Dedifferentiated amniotic fluid mesenchymal stem cell (primary cell): ENCODE measurements around the gene MCM9.
A peak's percentile ranks its signal among the peaks of the same experiment; 100 is the strongest.
"Not testable (repeated sequence)": the region's sequence is repeated elsewhere in the genome, so short reads cannot be mapped to it uniquely, and the experiment has no call there.

Experiments
- DNase-seq: peaks from one replicate; pipeline ENCODE4 v3.0.0-alpha.2; 2016; ENCODE audit errors: extremely low spot score

MCM9 gene

DNA sequence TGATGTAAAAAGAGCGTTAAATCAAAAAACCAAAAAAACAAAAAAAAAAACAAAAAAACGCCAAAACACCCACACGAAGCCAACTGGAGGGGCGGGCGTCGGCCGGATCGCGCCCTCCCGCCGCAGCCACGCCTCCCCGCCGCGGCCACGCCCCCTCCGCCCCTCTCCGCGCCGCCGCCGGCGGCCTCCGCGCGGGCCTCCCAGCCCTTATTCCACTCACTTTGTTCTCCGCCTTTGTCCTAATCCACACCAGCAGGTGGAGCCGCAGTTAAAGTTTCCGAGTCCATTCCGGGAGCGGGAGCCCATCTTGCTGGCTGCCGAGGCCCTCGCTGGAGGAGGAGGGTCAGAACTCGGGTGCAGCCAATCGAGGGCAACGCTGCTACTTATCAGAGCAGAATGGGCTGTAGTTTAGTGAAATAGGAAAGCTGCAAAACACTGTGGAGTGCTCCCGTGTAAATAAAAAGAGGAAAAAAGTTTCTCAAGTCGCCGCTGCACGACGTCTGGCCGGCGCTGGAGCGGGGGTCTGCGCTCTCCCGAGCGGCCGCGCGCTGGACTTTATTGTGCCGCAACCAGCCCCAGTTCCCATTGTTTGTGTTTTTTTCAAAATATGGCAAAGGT is 41.0 kb downstream of the MCM9 start, which contains the start of gene ASF1A:
ASF1A (plus strand) TSS at position 346 of the 618 bp plus-strand sequence; CDS start at position 608, 262 bp downstream.
- DNase-seq: peak; percentile 99

GRCh38 chr6:118893064-118893806 is 41.7 kb downstream of the MCM9 start:
- peak; percentile 49 for DNase-seq

- no peak for DNase-seq
These were observed 42.5 kb downstream of the MCM9 start for GRCh38 chr6:118892355-118892991.

DNA sequence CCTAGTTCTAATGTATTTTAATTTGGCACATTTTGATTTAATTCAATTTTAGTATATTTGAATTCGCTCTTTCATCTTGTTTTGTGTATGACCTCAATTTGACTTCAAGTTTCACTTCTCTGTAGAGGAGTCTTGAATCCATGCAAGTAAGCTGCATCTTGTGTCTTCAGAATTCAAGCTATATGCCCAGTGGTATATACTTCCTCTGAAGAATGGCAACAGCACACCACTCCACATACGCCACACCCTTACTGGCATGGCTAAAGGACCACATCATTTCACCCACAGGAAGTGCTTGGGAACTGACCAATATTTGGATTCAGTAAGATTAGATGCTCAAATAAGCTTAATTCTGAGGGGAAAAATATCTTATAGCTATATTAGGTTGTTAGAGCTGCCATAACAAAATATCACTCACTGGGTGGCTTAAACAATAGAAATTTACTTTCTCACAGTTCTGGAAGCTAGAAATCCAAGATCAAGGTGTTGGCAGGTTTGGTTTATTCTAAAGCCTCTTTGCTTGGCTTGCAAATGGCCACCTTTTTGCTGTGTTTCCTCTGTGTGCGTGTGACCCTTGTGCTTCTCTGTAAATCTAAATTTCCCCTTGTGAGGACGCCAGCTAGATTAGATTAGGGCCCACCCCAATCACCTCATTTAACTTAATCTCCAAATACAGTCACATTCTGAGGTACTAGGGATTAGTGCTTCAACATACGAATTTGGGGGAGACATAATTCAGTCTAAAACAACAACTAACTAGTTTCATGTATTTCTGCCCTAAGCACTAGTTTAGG is 43.8 kb downstream of the MCM9 start:
- DNase-seq: no peak

- no peak for DNase-seq
These were observed 45.8 kb downstream of the MCM9 start for GRCh38 chr6:118889163-118889562.

DNA sequence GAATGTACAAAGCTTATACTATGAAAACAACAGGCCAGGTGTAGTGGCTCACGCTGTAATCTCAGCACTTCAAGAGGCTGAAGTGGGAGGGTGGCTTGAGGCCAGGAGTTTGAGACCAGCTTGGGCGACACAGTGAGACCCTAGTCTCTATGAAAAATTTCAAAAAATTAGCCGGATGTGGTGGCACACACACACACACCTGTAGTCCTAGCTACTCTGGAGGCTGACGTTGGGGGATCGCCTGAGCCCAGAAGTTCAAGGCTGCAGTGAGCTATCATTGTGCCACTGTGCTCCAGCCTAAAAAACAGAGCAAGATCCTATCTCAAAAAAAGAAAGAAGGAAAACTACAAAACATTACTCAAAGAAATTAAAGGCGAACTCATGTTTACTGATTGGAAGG is 48.3 kb downstream of the MCM9 start:
- DNase-seq: no peak

GRCh38 chr6:118882314-118882905 is 52.5 kb downstream of the MCM9 start:
- no peak for DNase-seq

DNA sequence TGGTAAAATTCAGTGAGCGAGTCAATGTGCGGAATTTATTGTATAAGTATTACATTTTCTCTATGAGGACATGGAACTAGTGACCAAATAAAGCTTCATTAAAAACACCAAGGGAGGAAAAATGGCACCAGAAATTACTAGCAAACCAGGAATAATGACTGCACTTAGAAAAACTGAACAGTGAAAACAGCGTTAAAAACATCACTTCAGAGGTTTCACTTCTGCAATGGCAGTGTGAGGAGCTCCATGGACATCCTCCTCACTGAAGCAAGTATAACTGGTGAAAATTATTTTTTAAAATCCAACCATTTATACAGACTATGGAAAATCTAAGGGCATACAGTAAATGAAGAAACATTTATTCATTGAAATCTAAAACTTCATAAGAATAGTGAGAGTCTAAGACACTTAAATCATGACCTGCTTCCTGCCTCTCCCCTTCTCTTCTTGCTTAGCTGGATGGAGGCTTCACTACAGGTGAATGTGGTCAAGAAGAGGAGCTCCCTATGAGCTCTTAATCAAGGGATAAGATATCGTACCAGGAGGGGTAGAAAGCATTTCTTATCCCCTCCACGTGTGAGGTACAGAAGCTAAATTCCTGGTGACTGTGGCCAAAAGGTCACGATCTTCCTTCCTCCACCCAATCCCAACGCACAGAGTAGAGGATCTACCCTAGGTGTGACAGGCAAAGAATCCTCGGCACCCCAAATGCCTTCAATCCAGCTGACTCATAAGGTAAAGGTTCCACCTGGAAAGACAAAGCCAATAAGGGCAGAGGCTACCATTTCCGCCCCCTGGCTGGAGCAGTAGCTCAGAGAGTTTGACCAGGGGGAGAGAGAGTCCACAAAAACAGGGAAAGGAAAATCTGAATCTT is 53.3 kb downstream of the MCM9 start:
- no peak for DNase-seq

- no peak for DNase-seq
These were observed 57.2 kb downstream of the MCM9 start for GRCh38 chr6:118877806-118878205.

- DNase-seq: peak; percentile 65
These were observed 58.1 kb downstream of the MCM9 start for GRCh38 chr6:118876814-118877213.

DNA sequence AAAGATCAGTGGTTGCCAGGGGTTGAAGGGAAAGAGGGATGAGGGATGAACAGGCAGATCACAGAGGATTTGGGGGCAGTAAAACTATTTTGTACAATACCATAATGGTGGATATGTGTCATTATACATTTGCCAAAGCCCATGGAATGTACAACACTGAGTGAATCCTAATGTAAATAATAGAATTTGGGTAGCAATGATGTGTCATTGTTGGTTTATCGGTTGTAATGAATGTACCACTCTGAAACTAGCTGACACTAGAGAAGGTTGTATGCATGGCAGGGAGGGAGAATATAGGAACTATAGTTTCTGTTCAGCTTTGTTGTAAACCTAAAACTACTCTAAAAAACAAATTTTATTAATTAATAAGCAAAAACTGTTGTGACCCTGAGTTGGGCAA is 58.8 kb downstream of the MCM9 start:
- peak; percentile 37 for DNase-seq

GRCh38 chr6:118875672-118876071 is 59.3 kb downstream of the MCM9 start:
- no peak for DNase-seq

DNA sequence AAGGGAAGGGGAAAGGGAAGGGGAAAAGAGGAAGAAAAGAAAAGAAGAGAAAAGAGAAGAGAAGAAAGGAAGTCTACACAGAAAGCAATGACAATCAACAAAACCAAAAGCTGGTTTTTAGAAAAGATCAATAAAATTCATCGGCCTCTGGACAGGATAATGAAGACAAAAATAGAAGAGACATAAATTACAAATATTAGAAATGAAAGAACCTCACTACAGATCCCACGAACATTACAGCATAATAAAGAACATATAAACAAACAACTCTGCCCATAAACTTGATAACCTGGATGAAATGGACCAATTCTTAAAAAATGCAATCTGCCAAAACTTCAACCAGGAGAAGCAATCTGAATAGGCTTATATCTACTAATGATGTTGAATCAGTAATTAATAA is 61.7 kb downstream of the MCM9 start:
- no peak for DNase-seq

- no peak for DNase-seq
These were observed 62.2 kb downstream of the MCM9 start for GRCh38 chr6:118872726-118873125.

DNA sequence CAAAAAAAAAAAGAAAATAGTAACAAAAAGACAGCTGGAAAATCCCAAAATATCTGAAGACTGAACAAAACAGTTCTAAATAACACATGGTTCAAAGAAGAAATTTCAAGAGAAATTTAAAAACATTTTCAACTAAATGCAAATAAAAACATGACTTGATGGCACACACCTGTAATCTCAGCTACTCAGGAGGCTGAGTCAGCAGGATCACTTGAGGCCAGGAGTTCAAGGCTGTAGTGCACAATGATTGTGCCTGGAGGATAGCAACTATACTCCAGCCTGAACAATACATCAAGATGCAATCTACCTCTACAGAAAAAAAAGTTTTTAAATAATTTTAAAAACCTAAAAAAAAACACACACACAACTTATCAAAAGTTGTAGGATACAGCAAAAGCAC is 62.6 kb downstream of the MCM9 start:
- no peak for DNase-seq

DNA sequence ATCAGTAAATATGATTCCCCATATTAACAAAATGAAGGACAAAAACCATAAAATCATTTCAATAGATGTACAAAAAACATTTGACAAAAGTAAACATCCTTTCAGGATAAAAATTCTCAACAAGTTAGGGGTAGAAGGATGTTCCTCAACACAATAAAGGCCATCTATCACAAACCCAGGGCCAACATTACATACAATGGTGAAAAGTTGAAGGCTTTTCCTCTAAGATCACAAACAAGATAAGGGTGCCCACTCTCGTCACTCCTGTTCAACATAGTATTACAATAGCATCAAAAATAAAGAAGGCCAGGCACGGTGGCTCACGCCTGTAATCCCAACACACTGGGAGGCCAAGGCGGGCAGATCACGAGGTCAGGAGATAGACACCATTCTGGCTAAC is 63.6 kb downstream of the MCM9 start:
- no peak for DNase-seq

DNA sequence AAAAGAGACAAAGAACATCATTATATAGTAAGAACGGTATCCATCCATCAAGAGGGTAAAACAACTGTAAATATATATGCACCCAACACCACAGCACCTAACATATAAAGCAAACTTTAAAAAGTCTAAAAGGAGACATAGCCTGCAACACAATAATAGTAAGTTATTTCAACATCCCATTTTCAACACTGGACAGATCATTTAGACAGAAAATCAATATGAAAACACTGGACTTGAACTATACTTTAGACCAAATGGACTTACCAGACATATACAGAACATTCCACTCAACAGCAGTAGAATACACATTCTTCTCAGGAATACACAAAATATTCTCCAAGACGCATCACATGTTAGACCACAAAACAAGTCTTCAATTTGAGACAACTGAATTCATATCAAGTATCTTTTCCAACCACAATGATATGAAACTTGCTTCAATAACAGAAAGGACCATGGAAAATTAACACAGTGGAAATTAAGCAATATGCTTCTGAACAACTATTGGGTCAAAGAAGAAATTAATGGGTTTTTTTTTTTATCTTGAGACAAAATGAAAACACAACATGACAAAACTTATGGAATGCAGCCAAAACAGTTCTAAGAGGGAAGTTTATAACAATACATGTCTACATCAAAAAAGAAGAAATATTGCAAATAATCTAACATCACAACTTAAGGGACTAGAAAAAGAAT is 64.9 kb downstream of the MCM9 start:
- no peak for DNase-seq

GRCh38 chr6:118869350-118869749 is 65.6 kb downstream of the MCM9 start:
- DNase-seq: peak; percentile 25

DNA sequence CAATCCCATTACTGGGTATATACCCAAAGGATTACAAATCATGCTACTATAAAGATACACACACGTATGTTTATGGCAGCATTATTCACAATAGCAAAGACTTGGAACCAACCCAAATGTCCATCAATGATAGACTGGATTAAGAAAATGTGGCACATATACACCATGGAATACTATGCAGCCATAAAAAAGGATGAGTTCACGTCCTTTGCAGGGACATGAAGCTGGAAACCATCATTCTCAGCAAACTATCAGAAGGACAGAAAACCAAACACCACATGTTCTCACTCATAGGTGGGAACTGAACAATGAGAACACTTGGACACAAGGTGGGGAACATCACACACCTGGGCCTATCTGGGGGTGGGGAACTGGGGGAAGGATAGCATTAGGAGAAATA is 66.1 kb downstream of the MCM9 start:
- not testable (repeated sequence) for DNase-seq

GRCh38 chr6:118867181-118867580 is 67.8 kb downstream of the MCM9 start:
- no peak for DNase-seq
